Activated naive CD8-positive, alpha-beta T cell treated with anti-CD3 and anti-CD28 coated beads, Interleukin-2, amount 50 U/mL, for 24 hours (primary cell): ENCODE data around the gene ATG5.
"Not testable (repeated sequence)": the region's sequence is repeated elsewhere in the genome, so short reads cannot be mapped to it uniquely, and the experiment has no call there.

Experiments
- ATAC-seq: fragments of 150-1000 bp; cut with Tn5 transposase; one replicate; pipeline ENCODE4 v1.10.0; 2021
- DNase-seq: peaks from one replicate; pipeline ENCODE4 v3.0.0; 2021
- H3K27ac Mint-ChIP-seq: one replicate; pipeline ENCODE4 v1.8.0; 2021; ENCODE audit warnings: mild to moderate bottlenecking, mixed read lengths
- H3K27me3 Mint-ChIP-seq: one replicate; pipeline ENCODE4 v1.8.0; 2021; ENCODE audit warnings: mixed read lengths
- H3K36me3 Mint-ChIP-seq: one replicate; pipeline ENCODE4 v1.8.0; 2021; ENCODE audit warnings: low read depth, mixed read lengths
- H3K4me1 Mint-ChIP-seq: one replicate; pipeline ENCODE4 v1.8.0; 2021; ENCODE audit warnings: mixed read lengths
- H3K4me3 Mint-ChIP-seq: one replicate; pipeline ENCODE4 v1.8.0; 2021; ENCODE audit warnings: mild to moderate bottlenecking, moderate library complexity, mixed read lengths
- H3K9me3 Mint-ChIP-seq: one replicate; pipeline ENCODE4 v1.8.0; 2021; ENCODE audit warnings: mixed read lengths

The ATG5 gene

DNA sequence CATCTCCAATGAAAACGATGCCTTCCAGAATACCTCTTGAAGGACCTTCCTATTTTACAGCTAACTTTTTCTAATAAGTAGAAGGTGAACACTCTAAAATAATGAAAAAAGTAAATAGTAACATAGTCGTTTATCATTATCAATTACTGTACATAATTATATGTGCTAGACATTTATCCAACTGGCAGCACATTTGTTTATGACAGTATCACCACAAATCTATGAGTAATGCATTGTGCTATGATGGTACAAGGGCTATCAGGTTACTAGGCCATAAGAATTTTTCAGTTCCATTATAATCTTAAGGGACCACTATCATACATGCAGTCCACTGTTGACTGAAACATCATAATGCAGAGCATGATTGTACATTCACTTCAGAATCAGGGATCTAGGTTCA is 68.4 kb downstream of the ATG5 start:
- Mint-ChIP-seq H3K4me3 (no peak overlapping the region), H3K4me1 (peaks cover 9% of the 10 kb centered on the region), H3K27ac (no peak overlapping the region), H3K9me3 (no peaks in the 10 kb centered on the region), H3K27me3 (no peaks in the 10 kb centered on the region), H3K36me3 (peaks cover 18% of the 10 kb centered on the region)
- DNase-seq, result no peak
- ATAC-seq, result no peak

GRCh38 chr6:106256201-106256968 is 69.2 kb downstream of the ATG5 start:
- H3K4me3 Mint-ChIP-seq, result no peak overlapping the region
- no peaks in the 10 kb centered on the region for H3K27me3 Mint-ChIP-seq
- H3K36me3 Mint-ChIP-seq, result peaks cover 14% of the 10 kb centered on the region
- no peak for DNase-seq
- no peak overlapping the region for H3K27ac Mint-ChIP-seq
- peaks cover 9% of the 10 kb centered on the region for H3K4me1 Mint-ChIP-seq
- no peak for ATAC-seq
- H3K9me3 Mint-ChIP-seq, result no peaks in the 10 kb centered on the region

- H3K27ac Mint-ChIP-seq, result no peak overlapping the region
- peaks cover 9% of the 10 kb centered on the region for H3K4me1 Mint-ChIP-seq
- no peak for ATAC-seq
- peaks cover 9% of the 10 kb centered on the region for H3K36me3 Mint-ChIP-seq
- H3K9me3 Mint-ChIP-seq, result no peaks in the 10 kb centered on the region
- DNase-seq, result no peak
- no peaks in the 10 kb centered on the region for H3K27me3 Mint-ChIP-seq
- H3K4me3 Mint-ChIP-seq, result no peak overlapping the region
These were observed 70.3 kb downstream of the ATG5 start for GRCh38 chr6:106255306-106255705.

- H3K4me3 Mint-ChIP-seq, result no peak overlapping the region
- H3K27ac Mint-ChIP-seq, result no peak overlapping the region
- no peaks in the 10 kb centered on the region for H3K27me3 Mint-ChIP-seq
- DNase-seq (no peak), ATAC-seq (no peak)
- peaks cover 5% of the 10 kb centered on the region for H3K36me3 Mint-ChIP-seq
- H3K4me1 Mint-ChIP-seq, result peaks cover 12% of the 10 kb centered on the region
- no peaks in the 10 kb centered on the region for H3K9me3 Mint-ChIP-seq
These were observed 70.9 kb downstream of the ATG5 start for GRCh38 chr6:106254636-106255035.

GRCh38 chr6:106253731-106254130 is 71.8 kb downstream of the ATG5 start:
- no peak for ATAC-seq
- Mint-ChIP-seq H3K36me3 (peaks cover 4% of the 10 kb centered on the region), H3K27ac (no peak overlapping the region), H3K4me3 (no peak overlapping the region), H3K27me3 (no peaks in the 10 kb centered on the region), H3K4me1 (peaks cover 12% of the 10 kb centered on the region), H3K9me3 (no peaks in the 10 kb centered on the region)
- DNase-seq, result no peak

DNA sequence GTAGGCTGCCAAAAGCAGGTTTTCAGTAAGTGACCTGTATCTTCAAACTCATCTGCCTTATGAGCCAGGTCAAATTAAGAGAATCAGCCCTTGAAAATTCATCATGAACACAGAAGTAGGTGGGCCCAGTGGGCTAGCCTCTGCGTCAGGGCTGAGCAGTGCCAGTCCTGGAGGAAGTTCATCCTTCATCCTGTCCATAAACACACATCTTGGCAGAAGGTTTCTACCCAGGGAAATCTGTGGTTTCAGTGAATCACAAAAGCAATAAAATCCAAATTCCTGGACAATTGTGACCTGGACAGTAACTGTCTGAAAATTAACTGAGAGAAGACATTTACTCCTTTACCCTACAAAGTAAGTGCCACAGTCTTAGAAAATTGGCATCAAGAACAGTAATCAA is 72.4 kb downstream of the ATG5 start:
- Mint-ChIP-seq H3K36me3 (peaks cover 6% of the 10 kb centered on the region), H3K4me3 (no peak overlapping the region), H3K9me3 (no peaks in the 10 kb centered on the region), H3K27me3 (no peaks in the 10 kb centered on the region), H3K27ac (no peak overlapping the region), H3K4me1 (peaks cover 12% of the 10 kb centered on the region)
- DNase-seq, result no peak
- ATAC-seq, result no peak

GRCh38 chr6:106252687-106253086 is 72.9 kb downstream of the ATG5 start:
- Mint-ChIP-seq H3K9me3 (no peaks in the 10 kb centered on the region), H3K4me3 (no peak overlapping the region), H3K27ac (no peak overlapping the region), H3K27me3 (no peaks in the 10 kb centered on the region), H3K36me3 (peaks cover 9% of the 10 kb centered on the region), H3K4me1 (peaks cover 15% of the 10 kb centered on the region)
- ATAC-seq (no peak), DNase-seq (no peak)

DNA sequence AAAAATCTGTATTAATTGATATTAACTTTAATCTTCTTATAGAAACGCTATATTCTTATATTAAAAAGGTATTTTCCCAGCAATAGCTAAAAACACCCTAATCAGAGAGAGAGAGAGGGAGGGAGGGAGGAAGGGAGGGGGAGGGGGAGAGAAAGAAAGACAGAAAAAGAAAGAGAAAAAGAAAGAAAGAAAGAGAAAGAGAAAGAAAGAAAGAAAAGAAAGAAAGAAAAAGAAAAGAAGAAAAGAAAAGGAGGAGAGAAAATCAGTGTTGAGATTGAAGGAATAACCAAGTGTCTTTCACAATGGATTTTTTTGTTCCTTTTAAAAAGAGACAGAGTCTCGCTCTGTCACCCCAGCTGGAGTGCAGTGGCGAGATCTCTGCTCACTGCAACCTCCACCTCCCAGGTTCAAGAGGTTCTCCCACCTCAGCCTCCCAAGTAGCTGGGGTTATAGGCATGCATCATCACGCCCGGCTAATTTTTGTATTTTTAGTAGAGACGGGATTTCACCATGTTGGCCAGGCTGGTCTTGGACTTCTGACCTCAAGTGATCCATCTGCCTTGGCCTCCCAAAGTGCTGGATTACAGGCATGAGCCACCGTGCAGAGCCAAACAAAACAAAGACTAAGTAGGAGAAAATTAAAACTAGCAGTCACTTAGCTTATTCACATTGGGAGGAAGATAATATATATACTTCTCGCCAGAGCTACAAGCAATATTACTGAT is 73.9 kb downstream of the ATG5 start:
- Mint-ChIP-seq H3K36me3 (peaks cover 18% of the 10 kb centered on the region), H3K4me1 (peaks cover 19% of the 10 kb centered on the region)
- H3K27me3 Mint-ChIP-seq, H3K4me3 Mint-ChIP-seq, ATAC-seq, DNase-seq, H3K9me3 Mint-ChIP-seq, H3K27ac Mint-ChIP-seq: not testable (repeated sequence)

GRCh38 chr6:106250953-106251352 is 74.6 kb downstream of the ATG5 start:
- ATAC-seq (no peak), DNase-seq (no peak)
- Mint-ChIP-seq H3K4me3 (no peak overlapping the region), H3K36me3 (peaks cover 18% of the 10 kb centered on the region), H3K27me3 (no peaks in the 10 kb centered on the region), H3K27ac (no peak overlapping the region), H3K4me1 (peaks cover 19% of the 10 kb centered on the region), H3K9me3 (no peaks in the 10 kb centered on the region)

DNA sequence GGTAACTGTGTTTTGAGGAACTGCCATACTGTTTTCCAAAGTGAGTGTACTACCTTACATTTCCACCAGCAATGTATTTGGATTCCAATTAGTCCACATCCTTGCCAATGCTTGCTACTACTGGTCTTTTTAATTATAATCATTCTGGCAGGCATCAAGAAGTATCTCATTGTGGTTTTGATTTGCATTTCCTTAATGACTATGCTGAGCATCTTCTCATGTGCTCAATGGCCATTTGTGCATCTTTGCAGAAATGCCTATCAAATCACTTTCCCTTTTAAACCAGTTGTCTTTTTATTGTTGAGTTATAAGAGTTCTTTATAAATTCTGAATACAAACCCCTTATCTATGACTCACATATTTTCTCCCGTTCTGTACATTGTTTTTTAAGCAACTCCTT is 75.9 kb downstream of the ATG5 start:
- Mint-ChIP-seq H3K36me3 (peaks cover 18% of the 10 kb centered on the region), H3K9me3 (no peaks in the 10 kb centered on the region), H3K27ac (no peak overlapping the region), H3K4me3 (no peak overlapping the region), H3K4me1 (peaks cover 19% of the 10 kb centered on the region), H3K27me3 (no peaks in the 10 kb centered on the region)
- ATAC-seq, result no peak
- no peak for DNase-seq

GRCh38 chr6:106247733-106248132 is 77.8 kb downstream of the ATG5 start:
- DNase-seq, result no peak
- H3K9me3 Mint-ChIP-seq, result no peaks in the 10 kb centered on the region
- H3K27ac Mint-ChIP-seq, result no peak overlapping the region
- peak; percentile 40 for ATAC-seq
- no peak overlapping the region for H3K4me3 Mint-ChIP-seq
- H3K4me1 Mint-ChIP-seq, result peaks cover 15% of the 10 kb centered on the region
- no peaks in the 10 kb centered on the region for H3K27me3 Mint-ChIP-seq
- peaks cover 24% of the 10 kb centered on the region for H3K36me3 Mint-ChIP-seq

DNA sequence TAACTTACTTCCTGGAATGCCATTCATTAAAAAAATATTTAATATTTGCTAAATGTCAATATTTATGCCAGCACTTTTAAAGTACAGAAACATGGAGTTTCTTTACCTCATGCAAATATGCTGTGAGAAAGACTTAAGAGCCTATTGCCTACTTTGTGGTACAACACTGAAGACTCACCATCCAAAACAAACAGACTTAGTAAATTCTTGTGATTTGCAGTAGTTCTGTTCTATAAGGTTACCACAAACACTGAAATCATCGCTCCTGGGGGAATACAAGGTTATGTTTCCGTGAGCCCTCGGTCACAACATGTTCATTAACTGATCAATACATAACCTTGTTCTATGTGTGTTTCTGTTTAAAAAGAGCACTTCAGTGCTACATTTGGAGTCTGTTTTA is 78.3 kb downstream of the ATG5 start:
- H3K9me3 Mint-ChIP-seq, result no peaks in the 10 kb centered on the region
- peaks cover 27% of the 10 kb centered on the region for H3K36me3 Mint-ChIP-seq
- no peak overlapping the region for H3K4me3 Mint-ChIP-seq
- no peak overlapping the region for H3K27ac Mint-ChIP-seq
- DNase-seq (no peak), ATAC-seq (no peak)
- no peaks in the 10 kb centered on the region for H3K27me3 Mint-ChIP-seq
- peaks cover 11% of the 10 kb centered on the region for H3K4me1 Mint-ChIP-seq

DNA sequence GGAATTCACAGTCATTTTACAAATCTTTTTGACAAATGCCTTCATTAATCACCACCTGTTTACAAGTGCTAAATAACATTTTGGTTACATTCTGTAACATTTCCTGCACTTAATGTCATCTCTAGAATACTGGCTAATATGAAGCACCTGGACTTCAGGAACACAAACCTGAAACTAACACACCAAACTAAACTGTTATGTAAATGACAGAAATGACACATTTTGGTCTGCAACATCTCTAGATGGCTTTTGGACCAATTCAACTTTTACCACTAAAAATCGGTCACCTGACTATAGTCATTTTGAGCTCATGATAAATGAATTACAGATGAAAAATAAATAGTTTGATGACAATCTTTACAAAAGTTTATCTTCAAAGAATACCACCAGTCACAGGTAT is 80.6 kb downstream of the ATG5 start:
- Mint-ChIP-seq H3K27ac (no peak overlapping the region), H3K4me1 (peaks cover 10% of the 10 kb centered on the region), H3K36me3 (peaks cover 39% of the 10 kb centered on the region), H3K9me3 (no peaks in the 10 kb centered on the region), H3K4me3 (no peak overlapping the region), H3K27me3 (no peaks in the 10 kb centered on the region)
- ATAC-seq (no peak), DNase-seq (no peak)

- Mint-ChIP-seq H3K27ac (no peak overlapping the region), H3K36me3 (peaks cover 39% of the 10 kb centered on the region), H3K4me3 (no peak overlapping the region), H3K4me1 (peaks cover 7% of the 10 kb centered on the region), H3K27me3 (no peaks in the 10 kb centered on the region), H3K9me3 (no peaks in the 10 kb centered on the region)
- ATAC-seq (no peak), DNase-seq (no peak)
These were observed 81.0 kb downstream of the ATG5 start for GRCh38 chr6:106244521-106244920.

DNA sequence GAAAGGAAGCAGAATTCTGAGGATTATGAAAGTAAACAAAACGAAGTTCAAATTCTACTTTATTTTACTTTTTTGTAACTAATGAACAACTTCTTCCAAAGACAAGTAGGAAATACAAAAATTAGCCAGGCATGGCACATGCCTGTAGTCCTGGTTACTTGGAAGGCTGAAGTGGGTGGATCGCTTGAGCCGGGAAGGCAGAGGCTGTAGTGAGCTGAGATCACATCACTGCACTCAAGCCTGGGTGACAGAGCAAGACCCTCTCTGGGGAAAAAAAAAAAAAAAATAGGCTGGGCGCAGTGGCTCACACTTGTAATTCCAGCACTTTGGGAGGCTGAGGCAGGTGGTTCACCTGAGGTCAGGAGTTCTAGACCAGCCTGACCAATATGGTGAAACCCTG is 82.3 kb downstream of the ATG5 start:
- H3K9me3 Mint-ChIP-seq, result no peaks in the 10 kb centered on the region

More for the DNA sequence above, 82.3 kb downstream of the ATG5 start:
- no peak overlapping the region for H3K27ac Mint-ChIP-seq
- peaks cover 7% of the 10 kb centered on the region for H3K4me1 Mint-ChIP-seq
- no peak for DNase-seq
- no peak overlapping the region for H3K4me3 Mint-ChIP-seq
- peaks cover 38% of the 10 kb centered on the region for H3K36me3 Mint-ChIP-seq
- ATAC-seq, result no peak
- no peaks in the 10 kb centered on the region for H3K27me3 Mint-ChIP-seq
